Colonic mucosa (tissue), 4 donors: Measurements from ENCODE around the gene CNTNAP5. TPM values are rescaled to one million over a fixed set of nuclear protein-coding genes. Genes with fewer than 3 reads are reported as not detected.

Source experiments
- DNase-seq: peaks from one replicate; pipeline ENCODE4 v3.0.0-alpha.2; 2020
- H3K27ac ChIP-seq: fragments of 200-600 bp; one replicate; pipeline ENCODE4 v1.8.0; 2021
- H3K27me3 ChIP-seq: fragments of 200-600 bp; one replicate; pipeline ENCODE4 v1.8.0; 2021
- H3K36me3 ChIP-seq: fragments of 200-600 bp; one replicate; pipeline ENCODE4 v1.8.0; 2021
- H3K4me1 ChIP-seq: fragments of 200-600 bp; one replicate; pipeline ENCODE4 v1.8.0; 2021; ENCODE audit warnings: mild to moderate bottlenecking
- H3K4me3 ChIP-seq: fragments of 200-600 bp; one replicate; pipeline ENCODE4 v1.8.0; 2021
- H3K9ac ChIP-seq, 2 donors: one replicate each; pipeline ENCODE4 v1.7.0; 2013; ENCODE audit warnings: control low read depth in 2 of 2, low read depth in 2 of 2, low read length in 2 of 2
- H3K9me3 ChIP-seq: fragments of 200-600 bp; one replicate; pipeline ENCODE4 v1.8.0; 2021
- intact Hi-C: fragments of 100-400 bp; cut with DNase I; formaldehyde crosslinking; loops from one replicate; pipeline ENCODE4 v1.14.1; 2022
- total RNA-seq, 2 donors: library from RNA; stranded (reverse); fragmentation: NEBNext Ultra II Directional in 1 of 2; extraction: Animal tissue kit (Norgen Biotek cat#: 25700) in 1 of 2; gene quantifications; one replicate each; pipeline ENCODE4 v1.2.1, GENCODE V29; 2021
- TF ChIP-seq, protein P1 (sequence below): fragments of 200-600 bp; IDR thresholded peaks from one replicate; pipeline ENCODE4 v1.8.0; 2022; ENCODE audit warnings: antibody characterized with exemption, mild to moderate bottlenecking
- donor health status: healthy.
- donor health status: DM: no; HTN: no; CAD: no.
- donor health status: DM: no; HTN: no; CAD: no.

Gene CNTNAP5
- total RNA-seq, 2 donors from 2014 or later: 0.35 TPM; not detected in 1

DNA sequence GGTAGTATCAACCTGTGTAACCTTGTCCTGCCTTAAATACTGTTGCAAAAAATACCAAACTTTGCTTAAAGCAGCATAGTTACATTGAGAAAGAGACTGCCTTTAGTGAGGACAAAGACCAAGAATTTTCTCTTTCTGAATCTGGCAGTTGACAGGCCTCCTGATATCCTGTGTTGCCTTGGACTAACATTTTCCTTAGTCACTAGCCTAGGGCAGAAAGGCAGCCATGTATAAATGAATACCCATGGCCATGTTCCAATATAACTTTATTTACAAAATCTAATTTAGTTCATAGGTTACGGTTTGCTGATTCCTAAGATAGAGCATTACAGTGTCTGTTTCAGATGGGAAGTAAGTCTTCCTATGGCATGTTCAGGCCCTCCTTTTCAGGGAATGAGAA, 895.4 kb downstream of the CNTNAP5 start:
- no peak for DNase-seq

DNA sequence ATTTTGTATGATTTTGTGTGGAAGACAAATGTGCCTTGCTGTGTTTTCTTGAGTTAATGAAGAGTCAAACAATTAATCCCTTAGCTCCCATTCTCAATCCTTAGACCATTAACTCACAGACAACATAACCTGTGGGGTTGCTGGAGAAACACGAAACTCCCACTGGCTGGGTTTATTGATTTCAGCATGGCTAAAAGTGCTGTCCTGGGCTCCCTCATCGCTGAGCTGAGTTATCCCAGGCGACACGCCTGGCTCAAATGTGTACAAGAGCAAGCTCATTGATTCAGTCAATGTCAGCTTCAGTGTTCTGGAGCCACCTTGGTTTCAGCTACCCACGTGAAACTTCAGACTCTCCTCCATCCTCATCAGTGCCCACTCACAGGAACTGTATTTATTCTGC, 896.1 kb downstream of the CNTNAP5 start:
- Histone ChIP-seq H3K27me3 (no peaks in the 10 kb centered on the region), H3K4me1 (no peaks in the 10 kb centered on the region), H3K36me3 (no peaks in the 10 kb centered on the region), H3K4me3 (no peak overlapping the region), H3K9me3 (no peaks in the 10 kb centered on the region), H3K27ac (no peak overlapping the region), H3K9ac (no peak overlapping the region)
- TF ChIP-seq, protein P1, sequence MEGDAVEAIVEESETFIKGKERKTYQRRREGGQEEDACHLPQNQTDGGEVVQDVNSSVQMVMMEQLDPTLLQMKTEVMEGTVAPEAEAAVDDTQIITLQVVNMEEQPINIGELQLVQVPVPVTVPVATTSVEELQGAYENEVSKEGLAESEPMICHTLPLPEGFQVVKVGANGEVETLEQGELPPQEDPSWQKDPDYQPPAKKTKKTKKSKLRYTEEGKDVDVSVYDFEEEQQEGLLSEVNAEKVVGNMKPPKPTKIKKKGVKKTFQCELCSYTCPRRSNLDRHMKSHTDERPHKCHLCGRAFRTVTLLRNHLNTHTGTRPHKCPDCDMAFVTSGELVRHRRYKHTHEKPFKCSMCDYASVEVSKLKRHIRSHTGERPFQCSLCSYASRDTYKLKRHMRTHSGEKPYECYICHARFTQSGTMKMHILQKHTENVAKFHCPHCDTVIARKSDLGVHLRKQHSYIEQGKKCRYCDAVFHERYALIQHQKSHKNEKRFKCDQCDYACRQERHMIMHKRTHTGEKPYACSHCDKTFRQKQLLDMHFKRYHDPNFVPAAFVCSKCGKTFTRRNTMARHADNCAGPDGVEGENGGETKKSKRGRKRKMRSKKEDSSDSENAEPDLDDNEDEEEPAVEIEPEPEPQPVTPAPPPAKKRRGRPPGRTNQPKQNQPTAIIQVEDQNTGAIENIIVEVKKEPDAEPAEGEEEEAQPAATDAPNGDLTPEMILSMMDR: no peak
- intact Hi-C loops: no loop called here
- DNase-seq: no peak

More for the DNA sequence above, 895.4 kb downstream of the CNTNAP5 start:
- TF ChIP-seq, protein P1: no peak
- H3K4me1 ChIP-seq: no peaks in the 10 kb centered on the region
- intact Hi-C loops: no loop called here
- no peaks in the 10 kb centered on the region for H3K27me3 ChIP-seq
- H3K4me3 ChIP-seq: no peak overlapping the region
- no peak overlapping the region for H3K9ac ChIP-seq
- H3K36me3 ChIP-seq: no peaks in the 10 kb centered on the region
- H3K9me3 ChIP-seq: no peaks in the 10 kb centered on the region
- H3K27ac ChIP-seq: no peak overlapping the region

DNA sequence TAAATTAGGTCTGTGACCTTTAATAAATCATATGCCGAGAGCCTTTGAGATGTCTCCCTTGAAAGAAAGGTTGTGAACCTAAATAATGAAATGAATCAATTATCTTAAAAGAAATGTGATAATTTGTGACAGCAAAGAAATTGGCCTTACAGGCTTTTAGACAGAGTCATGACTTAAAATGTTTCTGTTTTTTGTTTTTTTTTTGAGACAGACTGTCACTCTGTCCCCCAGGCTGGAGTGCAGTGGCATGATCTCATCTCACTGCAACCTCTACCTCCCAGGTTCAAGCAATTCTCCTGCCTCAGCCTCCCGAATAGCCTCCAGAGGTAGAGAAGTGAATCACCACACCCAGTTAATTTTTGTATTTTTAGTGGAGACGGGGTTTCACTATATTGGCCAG, 898.0 kb downstream of the CNTNAP5 start:
- H3K9ac ChIP-seq: no peak overlapping the region
- TF ChIP-seq, protein P1: no peak
- no peaks in the 10 kb centered on the region for H3K36me3 ChIP-seq
- no peak overlapping the region for H3K27ac ChIP-seq
- no peak overlapping the region for H3K4me3 ChIP-seq
- H3K27me3 ChIP-seq: no peaks in the 10 kb centered on the region
- no peaks in the 10 kb centered on the region for H3K9me3 ChIP-seq
- no peaks in the 10 kb centered on the region for H3K4me1 ChIP-seq
- no peak for DNase-seq
- intact Hi-C loops: no loop called here

DNA sequence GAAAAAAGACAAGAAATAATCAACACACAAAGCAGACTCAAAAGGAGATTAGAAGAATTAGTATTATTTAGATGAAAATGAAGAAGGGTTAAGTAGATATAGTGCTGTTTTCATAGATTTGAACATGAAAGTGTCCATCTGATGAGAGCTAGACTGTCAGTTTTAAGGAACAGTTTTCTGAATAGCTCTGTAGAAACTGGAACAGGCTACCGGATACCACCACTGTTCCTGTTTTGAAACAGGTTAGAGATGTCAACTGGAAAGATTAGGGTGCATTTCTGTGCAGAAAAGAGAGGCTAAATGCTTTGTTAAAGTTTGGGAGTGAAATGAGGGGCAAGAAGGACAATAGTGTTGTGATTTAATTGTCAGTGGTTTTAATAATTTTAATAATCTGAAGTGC, 908.8 kb downstream of the CNTNAP5 start:
- no peaks in the 10 kb centered on the region for H3K27me3 ChIP-seq
- no peak overlapping the region for H3K27ac ChIP-seq
- no peak for DNase-seq
- TF ChIP-seq, protein P1: no peak
- H3K36me3 ChIP-seq: no peaks in the 10 kb centered on the region
- H3K4me3 ChIP-seq: no peak overlapping the region
- intact Hi-C loops: no loop called here
- H3K9ac ChIP-seq: no peak overlapping the region
- H3K4me1 ChIP-seq: no peaks in the 10 kb centered on the region
- H3K9me3 ChIP-seq: no peaks in the 10 kb centered on the region

DNA sequence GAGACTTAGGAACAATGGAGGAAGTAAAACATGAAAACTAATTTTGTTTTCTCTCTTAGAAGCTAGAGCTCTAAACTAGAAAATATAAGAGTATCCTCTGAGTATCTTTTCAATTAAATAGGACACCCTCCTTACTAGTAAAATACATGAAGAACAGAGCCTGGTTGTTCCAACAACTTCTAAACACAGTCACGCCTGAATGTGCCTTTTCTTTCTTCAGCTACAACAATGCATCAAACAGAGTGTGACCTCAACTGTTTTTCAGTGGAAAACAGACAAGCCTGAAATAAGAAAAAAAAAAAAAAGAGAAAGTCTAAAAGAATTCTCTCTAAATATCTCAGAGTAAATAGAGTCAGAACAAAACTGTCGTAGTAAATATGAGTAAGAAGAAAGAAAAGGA, 928.8 kb downstream of the CNTNAP5 start:
- no peak overlapping the region for H3K4me3 ChIP-seq
- H3K4me1 ChIP-seq: no peaks in the 10 kb centered on the region
- intact Hi-C loops: no loop called here
- no peak for DNase-seq
- H3K9ac ChIP-seq: no peak overlapping the region
- no peaks in the 10 kb centered on the region for H3K9me3 ChIP-seq
- H3K27me3 ChIP-seq: no peaks in the 10 kb centered on the region
- H3K36me3 ChIP-seq: no peaks in the 10 kb centered on the region
- no peak overlapping the region for H3K27ac ChIP-seq
- TF ChIP-seq, protein P1: no peak

DNA sequence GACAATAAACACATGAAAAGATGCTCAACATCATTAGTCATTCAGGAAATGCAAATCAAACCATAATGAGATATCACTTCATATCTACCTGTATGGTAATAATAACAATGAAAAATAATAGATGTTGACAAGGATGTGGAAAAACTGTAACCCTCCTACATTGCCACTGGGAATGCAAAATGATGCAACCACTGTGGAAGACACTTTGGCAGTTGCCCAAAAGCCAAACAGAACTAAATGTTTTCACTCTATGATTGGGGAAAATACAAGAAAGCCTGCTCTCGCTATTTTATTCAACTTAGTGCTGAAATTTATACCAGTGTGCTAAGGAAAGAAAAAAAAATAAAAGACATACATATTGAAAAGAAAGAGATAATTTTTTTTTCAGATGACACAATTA, 934.5 kb downstream of the CNTNAP5 start:
- Histone ChIP-seq H3K9ac (no peak overlapping the region), H3K4me1 (no peaks in the 10 kb centered on the region), H3K9me3 (no peaks in the 10 kb centered on the region), H3K27ac (no peak overlapping the region), H3K27me3 (no peaks in the 10 kb centered on the region), H3K36me3 (no peaks in the 10 kb centered on the region), H3K4me3 (no peak overlapping the region)
- intact Hi-C loops: no loop called here
- no peak for DNase-seq
- TF ChIP-seq, protein P1: no peak
